Transverse colon (tissue), 4 donors: ENCODE results near the gene ELK3. TPM values are rescaled to one million over a fixed set of nuclear protein-coding genes. Genes with fewer than 3 reads are reported as not detected.

Experiments
- small RNA-seq, 4 donors: library from RNA; depleted of rRNA; stranded (forward); fragments of <200 nt; gene quantifications; one replicate each; pipeline ENCODE3, GENCODE V24; 2016
- total RNA-seq, 4 donors: library from RNA; depleted of rRNA; stranded (reverse); fragments of >200 nt; gene quantifications; one replicate each; pipeline ENCODE4 v1.1.0, GENCODE V29; 2016

ELK3 gene
- total RNA-seq, 4 donors from 2014 or later = 2.2 to 11.3 (median 5.3) TPM

Small RNAs within 50 kb of the gene (small RNA-seq; reads per million reads assigned to genes)
- 0 reads per million in 4 donors for gene RNU4-24P

Other genes with a start within 250 kb of the ELK3 start
- 1 to 10 TPM in 3 of 4 donors, not detected in 1; 1.1 to 3.3 (median 2.6) TPM for gene HAL, start 198.0 kb upstream of the ELK3 start, total RNA-seq
- gene LTA4H, start 158.8 kb upstream of the ELK3 start, total RNA-seq = 10 to 100 TPM; 22.4 to 91.9 (median 63.6) TPM
- 10 to 100 TPM; 32.5 to 81.4 (median 51.8) TPM for gene CDK17, start 206.1 kb downstream of the ELK3 start, total RNA-seq